ENCODE data around the gene CDIP1. TPM values are rescaled to one million over a fixed set of nuclear protein-coding genes. Genes with fewer than 3 reads are reported as not detected.

CDIP1 gene
- total and polyA plus RNA-seq, 10 of the 15 experiments (the other 5 are each of a cell fraction or from before 2014, with no cell fraction given) = 6.1 to 32.4 (median 13.6) TPM

DNA sequence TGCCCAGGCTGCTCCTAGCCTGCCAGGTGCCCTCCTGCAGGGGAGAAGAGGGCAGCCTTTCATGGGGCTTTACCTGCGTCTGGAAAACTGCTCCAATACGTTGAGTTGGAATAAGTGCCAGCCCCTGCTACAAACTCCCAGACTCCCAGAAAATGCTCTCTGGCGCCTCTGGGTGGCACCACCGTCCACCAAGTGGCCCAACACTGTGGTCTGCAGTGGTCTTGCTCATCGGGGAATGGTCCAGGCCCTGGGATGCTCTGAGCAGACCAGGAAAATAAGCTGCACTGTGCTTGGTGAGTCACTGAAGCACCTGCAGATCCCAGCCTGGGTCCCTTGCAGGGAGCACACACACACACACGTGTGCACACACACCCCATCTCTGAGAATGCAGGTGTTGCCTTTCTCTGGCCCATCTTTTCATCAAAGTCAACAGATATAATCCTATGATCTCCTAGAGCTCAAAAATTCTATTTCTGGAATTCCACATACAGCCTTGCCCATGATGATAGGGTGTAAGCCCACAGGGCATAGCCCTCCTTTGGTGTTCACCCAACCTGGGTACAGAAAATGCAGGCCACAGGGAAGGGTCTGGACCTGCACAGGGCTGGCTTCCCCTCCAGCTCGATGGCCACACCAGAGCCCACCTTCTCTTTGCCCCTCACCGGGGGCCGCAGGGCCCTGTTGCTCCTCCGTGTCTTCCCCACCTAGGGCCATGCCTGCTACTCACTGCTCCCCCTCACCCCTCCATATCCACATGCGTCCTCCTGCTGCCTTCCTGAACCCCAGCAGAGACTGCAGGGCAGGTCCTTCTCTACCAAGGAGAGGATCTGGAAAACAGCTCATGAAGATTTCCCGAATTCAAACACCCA, 20.5 kb downstream of the CDIP1 start:
- 73% methylated on average over 12 of the region's 12 CpGs for WGBS (ENCODE audit: insufficient coverage, insufficient replicate concordance, low lambda C conversion rate, missing lambda C conversion rate)
- intact Hi-C loops (cut with micrococcal nuclease; ENCODE audit: unreplicated experiment) (loop anchor here (10.0 kb wide), 2 partner anchors 97 to 437 kb away; partner anchors contain the start of genes SEC14L5 and UBALD1), in situ Hi-C loops (cut with MboI) (loop anchor here (10.0 kb wide), 1 partner anchor 437 kb away; the partner anchor contains the start of gene SEC14L5)
- BruUV-seq (replicated peaks) = no TSS peak
- no peak for FAIRE-seq
- TF ChIP-seq RUNX3 (IDR thresholded peaks at IDR 0.05; ENCODE audit: low read length) (peak; percentile 35; the same call in 1 of the 2 replicates), KLF5 (IDR thresholded peaks at IDR 0.05; ENCODE audit: partially characterized antibody) (no peak), HDAC2 (IDR thresholded peaks at IDR 0.05) (no peak), RFX5 (IDR thresholded peaks at IDR 0.05; ENCODE audit: low read depth, low read length) (no peak), ZNF274 (IDR thresholded peaks at IDR 0.05; ENCODE audit: insufficient read depth, insufficient read length) (no peak), SMARCA5 (IDR thresholded peaks at IDR 0.05) (no peak), IKZF1 (conservative IDR thresholded peaks at IDR 0.05) (no peak), RAD21 (IDR thresholded peaks at IDR 0.05; ENCODE audit: insufficient read depth, low read depth, low read length) (peak; percentile 82), SMC3 (IDR thresholded peaks at IDR 0.05; ENCODE audit: borderline replicate concordance, low read length) (peak; percentile 38; the same call in 1 of the 2 replicates)
- TF ChIP-seq, protein P1, sequence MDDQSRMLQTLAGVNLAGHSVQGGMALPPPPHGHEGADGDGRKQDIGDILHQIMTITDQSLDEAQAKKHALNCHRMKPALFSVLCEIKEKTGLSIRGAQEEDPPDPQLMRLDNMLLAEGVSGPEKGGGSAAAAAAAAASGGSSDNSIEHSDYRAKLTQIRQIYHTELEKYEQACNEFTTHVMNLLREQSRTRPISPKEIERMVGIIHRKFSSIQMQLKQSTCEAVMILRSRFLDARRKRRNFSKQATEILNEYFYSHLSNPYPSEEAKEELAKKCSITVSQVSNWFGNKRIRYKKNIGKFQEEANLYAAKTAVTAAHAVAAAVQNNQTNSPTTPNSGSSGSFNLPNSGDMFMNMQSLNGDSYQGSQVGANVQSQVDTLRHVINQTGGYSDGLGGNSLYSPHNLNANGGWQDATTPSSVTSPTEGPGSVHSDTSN (IDR thresholded peaks at IDR 0.05; ENCODE audit: insufficient replicate concordance, low read depth, low read length) = no peak
- TF ChIP-seq, protein P2, sequence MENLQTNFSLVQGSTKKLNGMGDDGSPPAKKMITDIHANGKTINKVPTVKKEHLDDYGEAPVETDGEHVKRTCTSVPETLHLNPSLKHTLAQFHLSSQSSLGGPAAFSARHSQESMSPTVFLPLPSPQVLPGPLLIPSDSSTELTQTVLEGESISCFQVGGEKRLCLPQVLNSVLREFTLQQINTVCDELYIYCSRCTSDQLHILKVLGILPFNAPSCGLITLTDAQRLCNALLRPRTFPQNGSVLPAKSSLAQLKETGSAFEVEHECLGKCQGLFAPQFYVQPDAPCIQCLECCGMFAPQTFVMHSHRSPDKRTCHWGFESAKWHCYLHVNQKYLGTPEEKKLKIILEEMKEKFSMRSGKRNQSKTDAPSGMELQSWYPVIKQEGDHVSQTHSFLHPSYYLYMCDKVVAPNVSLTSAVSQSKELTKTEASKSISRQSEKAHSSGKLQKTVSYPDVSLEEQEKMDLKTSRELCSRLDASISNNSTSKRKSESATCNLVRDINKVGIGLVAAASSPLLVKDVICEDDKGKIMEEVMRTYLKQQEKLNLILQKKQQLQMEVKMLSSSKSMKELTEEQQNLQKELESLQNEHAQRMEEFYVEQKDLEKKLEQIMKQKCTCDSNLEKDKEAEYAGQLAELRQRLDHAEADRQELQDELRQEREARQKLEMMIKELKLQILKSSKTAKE (IDR thresholded peaks at IDR 0.05; ENCODE audit: low read depth, poor library complexity, severe bottlenecking) = no peak
- TF ChIP-seq, protein P3, sequence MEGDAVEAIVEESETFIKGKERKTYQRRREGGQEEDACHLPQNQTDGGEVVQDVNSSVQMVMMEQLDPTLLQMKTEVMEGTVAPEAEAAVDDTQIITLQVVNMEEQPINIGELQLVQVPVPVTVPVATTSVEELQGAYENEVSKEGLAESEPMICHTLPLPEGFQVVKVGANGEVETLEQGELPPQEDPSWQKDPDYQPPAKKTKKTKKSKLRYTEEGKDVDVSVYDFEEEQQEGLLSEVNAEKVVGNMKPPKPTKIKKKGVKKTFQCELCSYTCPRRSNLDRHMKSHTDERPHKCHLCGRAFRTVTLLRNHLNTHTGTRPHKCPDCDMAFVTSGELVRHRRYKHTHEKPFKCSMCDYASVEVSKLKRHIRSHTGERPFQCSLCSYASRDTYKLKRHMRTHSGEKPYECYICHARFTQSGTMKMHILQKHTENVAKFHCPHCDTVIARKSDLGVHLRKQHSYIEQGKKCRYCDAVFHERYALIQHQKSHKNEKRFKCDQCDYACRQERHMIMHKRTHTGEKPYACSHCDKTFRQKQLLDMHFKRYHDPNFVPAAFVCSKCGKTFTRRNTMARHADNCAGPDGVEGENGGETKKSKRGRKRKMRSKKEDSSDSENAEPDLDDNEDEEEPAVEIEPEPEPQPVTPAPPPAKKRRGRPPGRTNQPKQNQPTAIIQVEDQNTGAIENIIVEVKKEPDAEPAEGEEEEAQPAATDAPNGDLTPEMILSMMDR (IDR thresholded peaks at IDR 0.05 in 2 of 3, conservative IDR thresholded peaks at IDR 0.05 in 1 of 3; ENCODE audit: control insufficient read depth in 2 of 3, extremely low read depth in 1 of 3, insufficient read depth in 1 of 3, low read depth in 3 of 3, low read length in 3 of 3) = peak; percentile 54 to 73 (median 68); a peak in 5 of 6 replicates
- TF ChIP-seq, protein P4, sequence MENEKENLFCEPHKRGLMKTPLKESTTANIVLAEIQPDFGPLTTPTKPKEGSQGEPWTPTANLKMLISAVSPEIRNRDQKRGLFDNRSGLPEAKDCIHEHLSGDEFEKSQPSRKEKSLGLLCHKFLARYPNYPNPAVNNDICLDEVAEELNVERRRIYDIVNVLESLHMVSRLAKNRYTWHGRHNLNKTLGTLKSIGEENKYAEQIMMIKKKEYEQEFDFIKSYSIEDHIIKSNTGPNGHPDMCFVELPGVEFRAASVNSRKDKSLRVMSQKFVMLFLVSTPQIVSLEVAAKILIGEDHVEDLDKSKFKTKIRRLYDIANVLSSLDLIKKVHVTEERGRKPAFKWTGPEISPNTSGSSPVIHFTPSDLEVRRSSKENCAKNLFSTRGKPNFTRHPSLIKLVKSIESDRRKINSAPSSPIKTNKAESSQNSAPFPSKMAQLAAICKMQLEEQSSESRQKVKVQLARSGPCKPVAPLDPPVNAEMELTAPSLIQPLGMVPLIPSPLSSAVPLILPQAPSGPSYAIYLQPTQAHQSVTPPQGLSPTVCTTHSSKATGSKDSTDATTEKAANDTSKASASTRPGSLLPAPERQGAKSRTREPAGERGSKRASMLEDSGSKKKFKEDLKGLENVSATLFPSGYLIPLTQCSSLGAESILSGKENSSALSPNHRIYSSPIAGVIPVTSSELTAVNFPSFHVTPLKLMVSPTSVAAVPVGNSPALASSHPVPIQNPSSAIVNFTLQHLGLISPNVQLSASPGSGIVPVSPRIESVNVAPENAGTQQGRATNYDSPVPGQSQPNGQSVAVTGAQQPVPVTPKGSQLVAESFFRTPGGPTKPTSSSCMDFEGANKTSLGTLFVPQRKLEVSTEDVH (IDR thresholded peaks at IDR 0.05; ENCODE audit: low read depth, partially characterized antibody) = no peak
- H3K9me3 ChIP-seq (replicated peaks; ENCODE audit: control insufficient read depth, insufficient read depth, low read length) = no peaks in the 10 kb centered on the region
- ChIA-PET POLR2A (no interaction called here), RAD21 (ENCODE audit: unreplicated experiment) (interaction anchor here (0.6 to 1.0 kb wide), 3 partner anchors 11 to 41 kb away, joined by 3 to 4 read pairs (median 3); partner anchors contain the start of gene CDIP1), CTCF (interaction anchor here (0.8 to 6.7 kb wide), 13 partner anchors 8 to 191 kb away, joined by 3 to 65 read pairs (median 4); no protein-coding TSS in a partner anchor), SMC1A (ENCODE audit: uncharacterized antibody, unreplicated experiment) (interaction anchor here (0.7 to 1.8 kb wide), 6 partner anchors 12 to 67 kb away, joined by 3 to 7 read pairs (median 4); no protein-coding TSS in a partner anchor)
- no peak overlapping the region for H3K27ac ChIP-seq (ENCODE audit: control insufficient read depth, insufficient read depth)
- H2AFZ ChIP-seq (ENCODE audit: control insufficient read depth, low read depth, low read length) = no peak overlapping the region
- no peak overlapping the region for H3K9ac ChIP-seq (ENCODE audit: control insufficient read depth, insufficient read depth, low read length)
- peaks cover 23% of the 10 kb centered on the region for H3K4me1 ChIP-seq (ENCODE audit: control insufficient read depth, insufficient read depth, low read length)
- H3K36me3 ChIP-seq (ENCODE audit: control insufficient read depth in 2 of 2, insufficient read depth in 2 of 2, low read length in 1 of 2) = peaks cover 0 to 9% of the 10 kb centered on the region in 2 experiments; a peak in 2 of 4 replicates
- no peak overlapping the region for H3K4me2 ChIP-seq (ENCODE audit: control insufficient read depth, insufficient read depth)
- no peak overlapping the region for H3K4me3 ChIP-seq
- no peaks in the 10 kb centered on the region; the same call in 1 of the 2 replicates for H3K79me2 ChIP-seq (ENCODE audit: control insufficient read depth, insufficient read depth, low read length)
- no peaks in the 10 kb centered on the region for H3K27me3 ChIP-seq (replicated peaks in 1 of 2; ENCODE audit: control insufficient read depth in 2 of 2, insufficient read depth in 2 of 2, low read length in 1 of 2)
- peak; percentile 44 for ATAC-seq
- H4K20me1 ChIP-seq (ENCODE audit: control insufficient read depth, insufficient read depth) = no peaks in the 10 kb centered on the region
- DNase-seq (ENCODE audit: low read depth, low spot score) = no peak

All from GM12878 (cell line).